GM21786 (cell line): ENCODE measurements around the gene KLHDC9.

Experiments used
- ATAC-seq: cut with Tn5 transposase; IDR thresholded peaks from one replicate; pipeline ENCODE4 v1.9.1; 2021; ENCODE audit not compliant: unreplicated experiment

The KLHDC9 gene

GRCh38 chr1:161074676-161075368 is 23.3 kb upstream of the KLHDC9 start:
- ATAC-seq: no peak

GRCh38 chr1:161076410-161076809 is 21.8 kb upstream of the KLHDC9 start:
- ATAC-seq: no peak

- ATAC-seq: no peak
Observed at GRCh38 chr1:161077426-161077825, 20.7 kb upstream of the KLHDC9 start.

GRCh38 chr1:161079436-161080110 is 18.6 kb upstream of the KLHDC9 start:
- ATAC-seq: no peak

- ATAC-seq: no peak
Observed at GRCh38 chr1:161080441-161081405, 17.4 kb upstream of the KLHDC9 start.

GRCh38 chr1:161081519-161081918 is 16.6 kb upstream of the KLHDC9 start:
- ATAC-seq: no peak

GRCh38 chr1:161082483-161082882 is 15.7 kb upstream of the KLHDC9 start:
- no peak for ATAC-seq

- ATAC-seq: no peak
Observed at GRCh38 chr1:161082996-161083747, 15.0 kb upstream of the KLHDC9 start.

- ATAC-seq: no peak
Observed at GRCh38 chr1:161083748-161084596, 14.2 kb upstream of the KLHDC9 start.

- no peak for ATAC-seq
Observed at GRCh38 chr1:161084597-161084988, 13.6 kb upstream of the KLHDC9 start.

- ATAC-seq: no peak
Observed at GRCh38 chr1:161085165-161085564, 13.0 kb upstream of the KLHDC9 start.

GRCh38 chr1:161086457-161086856 is 11.7 kb upstream of the KLHDC9 start:
- no peak for ATAC-seq

- no peak for ATAC-seq
Observed at GRCh38 chr1:161088587-161089110, 9.5 kb upstream of the KLHDC9 start.

- no peak for ATAC-seq
Observed at GRCh38 chr1:161089251-161089924, 8.8 kb upstream of the KLHDC9 start, which contains the start of gene NECTIN4. Gene NECTIN4 (minus strand): TSS chr1:161089558. CDS start chr1:161089296, 262 bp downstream.

GRCh38 chr1:161089938-161090337 is 8.2 kb upstream of the KLHDC9 start:
- ATAC-seq: no peak

- ATAC-seq: no peak
Observed at GRCh38 chr1:161090617-161091016, 7.5 kb upstream of the KLHDC9 start.

GRCh38 chr1:161091093-161091492 is 7.1 kb upstream of the KLHDC9 start:
- no peak for ATAC-seq

GRCh38 chr1:161091796-161092507 is 6.2 kb upstream of the KLHDC9 start:
- no peak for ATAC-seq
